Fibroblast of peridontal ligament (primary cell): Measurements from ENCODE around the gene TBC1D17.

Experiments
- DNase-seq: peaks from one replicate; pipeline ENCODE4 v3.0.0-alpha.2; 2010; ENCODE audit errors: extremely low read depth

The TBC1D17 gene

DNA sequence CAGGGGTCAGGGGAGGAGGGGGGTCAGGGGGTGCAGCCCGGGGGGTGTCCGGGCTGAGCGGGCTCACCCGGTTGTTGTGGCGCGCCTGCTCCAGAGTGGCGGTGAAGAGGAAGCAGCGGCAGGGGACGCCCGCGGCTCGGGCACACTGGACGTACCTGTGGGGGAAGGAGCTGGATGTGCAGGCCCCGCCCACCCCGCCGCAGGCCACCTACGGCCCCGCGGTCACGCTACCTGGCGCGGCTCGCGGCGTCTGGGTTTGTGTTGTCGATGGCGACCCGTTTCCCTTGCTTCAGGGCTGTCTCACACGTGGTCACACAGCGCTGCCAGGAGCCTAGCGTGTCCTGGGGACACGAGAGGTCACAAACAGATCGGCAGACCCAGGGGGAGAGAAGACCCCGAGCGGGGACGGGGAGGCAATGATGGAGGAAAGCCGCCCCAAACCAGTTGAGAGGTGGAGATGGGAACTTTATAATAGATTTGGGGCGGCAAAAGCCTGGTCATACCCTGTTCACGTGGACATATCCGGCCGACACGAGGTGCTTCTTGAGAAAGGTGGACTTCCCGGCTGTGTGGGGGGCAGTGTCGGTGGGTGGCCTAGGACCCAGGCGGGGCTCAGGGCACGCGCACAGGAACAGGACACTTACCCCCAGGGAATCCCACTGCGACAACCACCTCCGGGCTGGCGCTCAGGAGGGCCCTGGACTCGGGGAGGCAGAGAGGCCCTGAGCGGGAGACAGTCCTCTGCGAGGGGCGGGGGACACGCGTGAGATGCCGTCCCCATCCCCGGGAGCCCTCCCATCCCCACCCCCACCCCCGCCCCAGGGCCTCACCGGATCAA lies 15.7 kb upstream of the TBC1D17 start:
- DNase-seq: no peak

DNA sequence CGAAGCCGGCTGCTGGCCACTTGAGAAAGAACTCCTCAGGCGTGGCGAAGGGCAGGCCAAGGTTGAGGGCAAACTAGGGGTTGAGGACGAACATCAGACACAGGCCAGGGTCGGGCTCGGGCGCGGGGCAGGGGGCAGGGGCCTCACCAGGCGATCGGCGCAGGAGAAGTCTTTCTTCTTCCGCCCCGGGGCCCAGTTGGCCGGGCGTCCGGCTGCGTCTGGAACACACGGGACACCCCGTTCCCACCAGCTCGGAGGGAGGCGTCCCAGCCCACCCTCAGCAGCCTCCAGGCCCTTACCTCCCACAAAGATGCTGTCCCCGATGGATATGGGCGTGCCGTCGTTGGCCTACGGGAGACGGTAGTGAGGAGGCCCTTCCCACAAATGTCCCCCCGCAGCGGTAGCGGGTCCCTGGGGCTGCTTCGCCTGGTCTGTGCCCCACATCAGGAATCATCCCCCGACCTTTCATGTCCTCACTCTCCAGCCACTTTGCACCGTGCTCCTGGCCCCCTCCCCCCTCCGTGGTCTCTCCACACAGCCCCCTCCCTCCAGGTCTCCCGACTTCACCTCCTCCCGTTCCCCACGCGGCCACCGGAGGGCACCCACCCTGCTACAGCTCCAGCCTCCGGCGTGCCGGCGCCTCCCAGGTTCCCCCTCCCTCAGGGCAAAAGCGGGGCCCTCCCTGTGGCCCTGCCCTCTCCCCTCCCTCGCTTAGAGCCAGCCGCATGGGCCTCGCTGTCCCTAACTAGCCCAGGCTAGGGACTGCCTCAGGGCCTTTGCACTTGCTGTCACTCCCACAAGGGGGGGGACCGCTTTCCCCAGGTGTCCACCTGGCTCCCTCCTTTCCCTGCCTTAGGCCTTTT lies 14.9 kb upstream of the TBC1D17 start:
- no peak for DNase-seq

DNA sequence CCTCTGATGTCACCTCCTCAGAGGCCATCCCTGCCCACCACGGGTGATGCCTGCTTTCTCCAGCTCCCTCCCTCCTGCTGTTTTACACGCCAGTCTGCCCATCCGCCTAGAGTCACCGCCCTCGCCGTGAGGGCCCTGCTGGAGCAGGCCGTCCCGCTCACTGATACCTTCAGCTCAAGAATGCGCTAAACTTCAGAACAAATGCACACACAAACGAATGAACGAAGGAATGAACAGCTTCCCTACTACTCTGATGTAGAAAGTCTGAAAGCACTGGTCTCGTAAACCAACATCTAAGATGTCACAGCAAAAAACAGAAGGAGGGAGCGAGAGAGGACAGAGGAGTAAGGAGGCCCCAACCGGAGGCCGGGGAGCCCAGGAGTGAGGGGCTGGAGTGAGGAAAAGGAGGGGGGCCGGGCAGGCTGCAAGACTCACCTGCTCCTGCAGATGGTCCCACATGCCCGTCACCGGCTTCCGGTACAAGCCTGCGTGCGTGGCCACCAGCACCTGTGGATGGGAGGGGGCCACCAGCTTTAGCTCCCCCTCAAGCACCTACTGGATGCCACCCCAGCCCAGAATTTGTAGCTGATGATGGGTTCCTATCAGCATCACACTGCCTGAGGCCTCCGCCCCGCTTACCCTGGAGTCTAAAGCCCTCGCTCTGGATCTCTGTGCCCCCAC lies 14.1 kb upstream of the TBC1D17 start:
- DNase-seq: no peak

DNA sequence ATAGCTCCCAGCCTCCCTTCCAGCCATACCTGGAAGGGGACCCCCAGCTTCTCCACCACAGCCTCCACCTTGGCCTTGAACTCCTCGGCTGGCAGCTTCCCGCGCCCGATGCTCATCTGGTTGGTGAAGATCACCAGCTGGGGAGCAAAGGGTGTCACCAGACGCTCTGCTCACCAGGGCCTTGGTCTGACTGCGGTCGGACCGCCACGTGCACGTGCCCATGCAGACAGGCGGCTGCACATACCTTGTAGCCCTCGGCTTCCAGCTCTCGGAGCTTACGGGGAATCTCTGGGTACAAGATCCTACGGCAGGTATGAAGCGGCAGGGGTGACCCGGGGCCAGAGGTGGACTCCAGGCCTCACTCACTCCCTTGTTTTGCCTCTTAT lies 13.6 kb upstream of the TBC1D17 start:
- no peak for DNase-seq

DNA sequence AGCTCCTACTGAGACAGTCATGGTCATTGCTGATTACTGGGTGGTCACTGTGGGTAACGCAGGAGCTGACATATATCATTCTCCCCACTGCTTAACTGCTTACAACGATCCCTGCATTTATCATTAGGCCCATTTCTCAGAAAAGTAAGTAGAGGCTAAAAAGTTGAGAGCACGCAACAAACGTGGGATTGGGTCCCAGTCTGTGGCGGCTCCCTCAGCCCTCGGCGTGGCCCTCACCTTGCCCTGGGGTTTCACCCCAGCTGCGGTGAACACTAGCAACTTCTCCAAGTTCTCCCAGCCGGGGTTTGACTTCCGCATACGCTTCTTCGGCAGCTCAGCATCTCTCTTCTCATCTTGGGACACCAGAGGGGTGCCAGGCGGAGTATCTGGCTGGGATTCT lies 12.6 kb upstream of the TBC1D17 start:
- DNase-seq: no peak

DNA sequence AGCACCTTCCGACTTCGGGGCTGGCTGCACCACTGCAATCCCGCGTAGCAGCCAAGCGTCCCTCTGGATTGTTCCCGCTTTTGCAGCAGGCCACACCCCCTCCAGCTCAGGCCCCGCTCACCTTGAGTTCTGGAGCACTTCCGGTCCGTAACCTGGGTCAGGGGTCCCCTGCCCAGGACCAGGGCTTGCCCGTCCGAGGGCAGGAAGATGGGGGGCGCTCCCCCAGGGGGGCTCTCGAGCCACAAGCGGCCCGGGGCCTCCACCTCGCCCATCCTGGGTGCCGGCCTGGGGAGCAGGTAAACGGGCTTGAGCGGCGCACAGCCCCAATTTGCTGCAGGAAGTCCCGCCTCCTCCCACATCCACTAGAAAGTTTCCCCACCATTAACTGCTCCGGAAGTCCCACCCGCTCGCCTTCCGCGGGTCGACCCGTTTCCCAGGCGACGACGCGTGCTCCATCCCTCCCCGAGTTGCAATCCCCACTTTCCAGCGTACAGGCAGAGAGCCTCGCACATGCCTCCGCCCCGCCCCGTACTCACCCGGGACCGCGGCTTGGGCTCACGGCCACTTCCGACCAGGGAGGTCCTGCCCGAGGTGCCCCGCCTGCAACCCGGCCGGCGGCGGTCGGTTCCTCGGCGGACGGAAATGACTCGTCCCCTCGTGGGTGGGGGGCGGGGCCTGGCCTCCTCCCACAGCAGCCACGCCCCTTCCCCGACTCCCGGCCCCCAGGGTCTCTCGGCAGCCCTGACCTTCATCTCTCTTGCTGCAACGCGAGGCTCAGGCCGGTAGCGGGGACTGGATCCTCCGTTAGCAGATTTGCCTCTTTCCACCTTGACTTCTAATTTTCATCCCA lies 10.3 kb upstream of the TBC1D17 start, which contains the start of gene PNKP:
Gene PNKP (minus strand): TSS at position 644 of the 850 bp plus-strand sequence. CDS start 372 bp downstream, at position 272.
- peak; percentile 87 for DNase-seq

DNA sequence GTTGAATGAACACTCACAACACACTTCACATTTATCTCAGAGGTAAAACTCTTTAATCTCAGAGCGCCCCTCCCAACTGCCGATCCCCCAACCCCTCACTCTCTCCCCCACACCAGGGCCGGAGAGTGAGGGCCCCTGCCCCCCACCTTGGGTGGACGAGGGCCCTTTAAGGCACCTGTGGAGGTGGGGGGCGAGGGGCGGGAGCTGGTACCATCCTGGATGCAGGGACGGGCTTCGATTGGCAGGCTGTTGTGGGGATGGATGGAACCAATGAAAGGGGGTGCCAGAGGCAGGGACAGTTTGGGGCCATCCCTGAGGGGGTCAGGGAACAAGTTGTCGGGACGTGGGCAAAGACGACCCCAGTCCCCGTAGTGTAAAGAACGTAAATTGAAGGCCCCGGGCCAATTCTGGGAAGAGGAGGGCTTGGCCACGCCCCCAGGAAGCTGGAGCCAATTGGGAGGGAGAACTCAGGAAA lies 8.5 kb upstream of the TBC1D17 start:
- no peak for DNase-seq

DNA sequence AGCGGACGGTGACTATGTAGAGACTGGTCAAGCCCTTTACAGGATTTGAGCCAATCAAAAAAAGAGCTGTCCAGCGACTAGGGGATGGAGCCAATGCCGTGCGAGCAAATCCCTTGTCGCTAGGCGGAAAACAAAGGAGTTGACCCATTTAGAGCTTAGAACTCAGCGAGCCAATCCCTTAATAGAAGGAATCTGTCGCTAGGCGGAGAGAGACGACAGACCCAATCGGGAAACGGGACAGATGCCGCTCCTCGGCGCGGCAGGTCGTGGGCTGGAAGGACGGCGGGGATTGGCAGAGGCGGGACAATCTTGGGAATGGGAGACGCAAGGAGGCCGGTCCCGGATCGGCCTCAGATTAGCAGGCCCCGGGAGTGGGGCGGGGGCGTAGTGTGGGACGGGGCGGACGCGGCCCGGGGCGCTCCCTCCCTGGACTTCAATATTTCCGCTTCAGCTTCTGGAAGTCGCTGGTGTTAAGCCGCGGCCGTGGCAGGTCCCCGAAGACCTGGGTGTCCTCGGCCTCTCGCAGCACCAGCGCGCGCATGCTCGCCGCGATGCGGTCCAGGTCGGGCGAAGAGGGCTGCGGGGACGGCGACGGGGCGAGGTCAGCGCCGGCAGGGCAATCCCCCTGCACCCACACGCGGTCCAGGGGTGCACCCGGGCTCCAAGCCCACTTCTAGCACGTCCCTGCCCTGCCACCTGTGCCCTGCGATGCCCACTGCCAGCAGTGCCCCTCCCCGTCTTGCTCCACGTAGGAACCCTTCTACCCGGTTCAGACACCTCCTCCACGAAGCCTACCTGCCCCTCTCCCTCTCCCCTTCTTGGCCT lies 7.8 kb upstream of the TBC1D17 start:
- peak; percentile 100 for DNase-seq

DNA sequence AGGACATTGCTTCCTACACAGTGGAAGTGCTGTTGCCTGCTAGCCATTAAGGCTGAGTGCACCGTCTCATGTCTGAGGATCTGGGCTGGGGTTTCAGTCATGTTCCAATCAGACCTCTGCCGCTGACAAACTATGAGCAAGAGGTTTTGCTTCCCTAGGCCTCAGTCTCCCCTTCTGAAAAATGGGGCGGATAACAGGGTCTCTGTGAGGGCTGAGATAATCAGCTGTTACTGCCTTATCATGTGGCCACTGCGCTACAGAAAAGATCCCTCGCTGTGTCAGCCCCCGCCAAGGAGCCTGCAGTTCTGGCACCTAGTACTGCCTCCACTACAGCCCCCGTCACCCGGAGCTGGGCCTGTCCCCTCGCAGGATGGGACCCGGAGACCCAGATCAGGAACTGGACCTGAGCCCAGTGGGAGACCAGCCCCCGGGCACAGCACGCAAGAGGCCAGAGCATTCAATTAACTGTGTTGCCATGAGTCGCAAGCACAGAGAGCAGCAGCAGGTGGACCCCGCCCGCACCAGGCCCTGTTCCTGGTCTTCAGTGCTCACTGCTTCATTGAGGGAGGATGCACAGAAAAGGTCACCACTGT lies 7.1 kb upstream of the TBC1D17 start:
- DNase-seq: no peak

DNA sequence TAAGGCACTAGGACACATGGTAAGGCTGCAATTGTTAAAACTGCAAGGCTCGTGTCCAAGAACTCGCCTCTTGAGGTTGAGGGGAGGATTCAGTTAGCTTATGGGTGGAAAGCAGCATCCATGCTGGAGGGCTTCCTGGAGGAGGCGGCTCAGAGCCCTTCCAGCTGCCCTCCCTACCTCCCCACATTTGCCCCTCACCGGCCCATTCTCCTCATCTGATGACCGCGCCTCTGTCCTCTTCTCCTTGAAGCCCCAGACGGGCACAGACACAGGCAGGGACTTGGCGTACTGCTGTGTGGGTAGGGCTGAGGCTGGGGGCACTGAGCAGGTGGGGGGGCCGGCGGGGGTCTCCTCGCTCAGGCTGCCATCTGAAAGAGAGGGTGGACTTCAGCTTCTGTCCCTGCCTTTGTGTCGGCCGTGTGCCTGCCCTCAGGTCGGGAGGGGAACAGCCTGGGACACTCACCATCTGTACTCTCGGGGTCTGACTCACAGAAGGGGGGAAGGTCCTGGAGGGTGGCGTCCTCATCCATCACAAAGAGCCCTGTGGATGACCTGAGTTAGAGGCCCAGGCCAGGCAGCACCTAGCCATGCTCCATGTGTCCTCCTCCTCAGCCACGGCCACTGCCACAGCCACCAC lies 6.0 kb upstream of the TBC1D17 start:
- no peak for DNase-seq

DNA sequence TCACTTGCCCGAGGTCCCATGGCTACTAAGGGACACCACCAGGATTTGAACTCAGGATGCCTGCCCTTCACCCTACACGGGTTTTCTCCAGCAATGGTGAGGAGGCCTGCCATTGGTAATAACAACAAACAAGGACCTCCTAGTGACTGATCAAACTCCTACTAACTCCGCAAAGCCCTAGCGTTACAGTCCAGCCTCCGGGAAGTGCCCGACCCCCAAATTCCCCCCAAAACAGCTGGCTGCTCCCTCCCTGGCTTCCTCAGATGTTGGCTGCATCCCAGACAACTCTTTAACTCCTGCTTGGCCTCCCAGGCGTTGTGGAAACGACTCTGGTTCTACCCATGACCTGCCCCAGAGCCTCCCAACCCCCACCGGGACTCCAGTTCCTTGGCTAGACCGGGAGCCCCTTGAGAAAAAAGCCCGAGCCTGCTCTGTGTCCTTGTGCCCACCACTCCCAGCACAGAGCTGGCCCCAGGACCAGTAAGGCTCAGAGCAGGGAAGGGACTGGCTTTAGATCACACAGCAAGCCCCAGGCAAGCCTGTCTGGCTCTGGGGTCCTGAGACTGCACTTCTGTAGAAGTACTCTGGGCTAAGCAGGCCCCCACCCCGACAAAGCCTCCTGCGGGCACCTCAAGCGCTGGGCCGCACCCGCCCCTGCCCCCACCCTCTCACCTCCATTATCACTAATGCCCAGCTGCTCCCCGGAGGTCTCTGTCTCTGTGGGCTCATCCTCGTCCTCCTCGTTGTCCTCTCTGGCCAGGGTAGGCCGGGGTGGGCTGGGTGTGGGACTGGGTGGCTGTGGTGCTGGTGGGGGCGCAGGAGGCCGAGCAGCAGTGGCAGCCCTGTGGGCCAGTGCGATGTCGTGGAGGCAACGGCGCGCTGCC lies 5.0 kb upstream of the TBC1D17 start:
- no peak for DNase-seq

DNA sequence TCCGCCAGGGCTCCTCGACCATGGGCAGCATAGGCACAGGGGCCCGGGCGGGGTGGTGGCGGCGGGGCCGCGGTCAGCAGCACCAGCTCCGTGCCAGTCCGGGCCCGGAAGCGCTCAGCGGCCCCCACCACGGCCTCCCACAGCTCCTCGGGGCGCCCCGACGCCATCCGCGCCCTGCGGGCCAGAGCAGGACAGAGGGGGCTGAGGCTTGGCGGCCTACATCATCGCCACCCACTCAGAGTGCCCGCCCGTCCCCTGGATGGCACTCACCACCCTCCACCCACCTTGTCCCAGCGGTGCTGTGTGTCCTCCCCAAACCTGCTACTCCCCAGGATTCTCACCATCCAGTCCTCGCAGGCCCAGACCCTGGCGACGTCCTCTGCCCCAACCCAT lies 4.4 kb upstream of the TBC1D17 start:
- DNase-seq: no peak

DNA sequence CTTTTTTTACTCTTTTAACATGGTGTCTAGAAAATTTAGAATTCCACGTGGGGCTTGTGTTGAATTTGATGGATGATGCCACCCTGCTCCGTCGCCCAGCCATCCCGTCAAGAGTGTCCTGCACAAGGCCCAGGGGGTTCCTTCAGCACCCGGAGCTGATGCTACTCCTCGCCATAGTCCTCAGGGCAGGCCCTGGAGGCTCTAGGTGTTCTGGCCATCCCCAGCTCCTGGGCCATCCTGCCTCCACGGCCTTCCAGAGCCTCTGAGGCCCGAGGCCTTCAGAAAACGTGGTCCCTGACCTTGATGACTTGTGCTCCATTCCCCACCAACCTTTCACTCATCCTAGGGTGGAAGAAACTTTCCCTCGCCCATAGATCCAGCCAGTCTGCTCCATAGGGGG lies 3.7 kb upstream of the TBC1D17 start:
- DNase-seq: no peak

DNA sequence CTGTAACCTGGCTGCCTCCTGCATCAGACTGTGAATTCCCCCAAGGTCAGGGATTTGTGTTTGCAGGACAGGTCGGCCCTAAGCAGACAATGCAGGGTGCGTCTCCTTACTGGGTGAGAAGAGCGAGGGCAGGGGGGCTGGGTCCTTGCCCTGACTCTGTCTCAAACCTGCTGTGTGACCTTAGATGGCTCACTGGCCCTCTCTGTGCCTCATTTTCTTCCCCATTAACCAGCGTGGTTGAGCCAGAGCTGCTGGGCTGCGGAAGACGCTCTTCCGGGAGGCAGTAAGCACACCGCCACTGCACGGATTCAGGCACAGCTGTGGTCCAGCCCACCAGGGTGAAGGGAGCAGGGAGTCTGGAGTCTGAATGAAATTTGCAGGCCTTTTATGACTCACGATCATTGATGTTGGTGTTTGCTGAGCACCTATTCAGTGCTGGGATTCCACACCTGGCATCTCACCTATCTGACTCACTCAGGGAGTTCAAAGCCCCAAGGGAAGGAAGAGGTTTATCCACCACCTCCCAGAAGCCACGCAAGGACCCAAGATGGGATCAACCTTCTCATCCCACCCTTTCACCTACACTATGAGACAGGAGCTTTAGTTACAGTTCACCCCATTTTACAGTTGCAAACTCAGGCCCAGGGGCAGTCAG lies 2.9 kb upstream of the TBC1D17 start:
- no peak for DNase-seq

DNA sequence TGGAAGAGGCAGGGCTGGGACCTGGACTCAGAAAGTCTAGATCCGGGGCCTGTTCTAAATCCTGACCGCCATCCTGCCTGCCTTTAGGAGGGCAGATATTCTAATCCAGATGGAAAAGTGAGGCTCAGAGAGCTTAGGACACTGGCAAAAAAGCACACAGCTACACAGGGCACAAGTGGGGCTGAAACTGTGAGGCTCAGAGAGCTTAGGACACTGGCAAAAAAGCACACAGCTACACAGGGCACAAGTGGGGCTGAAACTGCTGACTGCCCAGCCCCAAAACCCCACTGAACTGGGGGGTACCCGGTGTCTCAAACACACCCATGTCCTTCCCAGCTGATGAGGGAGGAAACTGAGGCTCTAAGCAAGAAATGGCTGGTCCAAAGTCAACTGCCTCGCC lies 2.3 kb upstream of the TBC1D17 start:
- no peak for DNase-seq

DNA sequence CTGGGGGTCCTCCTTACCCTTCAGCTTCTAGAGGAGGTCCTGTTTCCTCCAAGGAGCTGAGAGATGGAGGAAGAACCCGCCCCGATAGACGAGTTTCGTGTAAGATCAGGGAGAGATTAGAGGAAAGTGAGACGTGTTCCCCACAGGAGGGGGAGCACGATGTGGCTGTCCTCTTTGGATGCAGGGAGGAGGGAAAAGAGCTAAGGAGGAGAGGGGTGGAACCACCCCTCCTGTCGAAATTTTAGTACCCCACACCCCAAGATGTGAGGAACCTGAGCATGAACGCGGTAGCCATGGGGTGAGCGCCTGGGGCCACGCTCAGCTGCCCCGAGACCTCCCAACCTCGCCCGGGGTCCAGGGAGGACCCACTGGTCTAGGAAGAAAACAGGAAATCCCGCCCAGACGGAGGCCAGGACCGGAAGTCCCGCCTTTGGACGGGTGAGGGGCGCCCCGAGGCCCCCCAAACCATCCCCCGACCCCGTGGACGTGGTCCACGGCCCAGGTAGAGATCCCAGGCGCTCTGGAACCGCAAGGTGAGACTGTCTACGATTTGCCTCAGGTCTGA lies 1.6 kb upstream of the TBC1D17 start:
- DNase-seq: peak; percentile 42

DNA sequence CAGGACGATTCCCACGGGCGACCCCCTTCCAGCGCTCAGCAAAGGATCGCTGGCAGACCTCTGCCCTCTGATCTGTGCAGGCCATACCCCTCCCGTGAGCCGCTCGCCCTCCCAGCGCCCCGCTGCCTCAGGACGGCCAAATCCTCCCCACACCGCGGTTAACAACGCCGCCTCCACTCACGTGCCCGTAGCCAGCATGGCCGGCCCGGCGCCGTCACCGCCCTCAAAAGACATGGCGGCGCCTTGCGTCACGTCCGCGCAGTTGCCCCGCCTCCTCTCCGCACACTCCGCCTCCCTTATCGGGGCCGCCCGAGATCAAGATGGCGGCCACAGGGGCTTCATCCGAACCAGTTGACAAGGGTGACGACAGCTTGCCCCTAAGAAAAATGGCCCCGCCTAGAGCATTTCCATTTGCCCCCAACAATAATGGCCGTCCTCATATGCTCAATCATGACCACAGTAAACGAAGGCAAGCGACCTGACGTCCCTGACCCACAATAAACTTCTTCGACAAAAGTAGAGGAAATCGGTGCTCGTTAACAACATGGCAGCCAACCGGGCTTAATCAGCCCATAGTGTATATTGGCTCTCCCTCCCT lies 981 bp upstream of the TBC1D17 start:
- peak; percentile 99 for DNase-seq
